HG03280 (cell line): ENCODE measurements around the gene MMP8.

Source experiments
- ATAC-seq: cut with Tn5 transposase; IDR thresholded peaks from one replicate; pipeline ENCODE4 v1.9.1; 2021; ENCODE audit warnings: mild to moderate bottlenecking, moderate library complexity; ENCODE audit not compliant: unreplicated experiment

Gene MMP8

GRCh38 chr11:102727890-102728289 lies 3.1 kb upstream of the MMP8 start:
- no peak for ATAC-seq

- ATAC-seq: no peak
Measured at GRCh38 chr11:102722821-102723220, 1.9 kb downstream of the MMP8 start.

GRCh38 chr11:102719620-102720277 lies 5.0 kb downstream of the MMP8 start:
- no peak for ATAC-seq

GRCh38 chr11:102717280-102717679 lies 7.5 kb downstream of the MMP8 start:
- ATAC-seq: no peak

GRCh38 chr11:102716527-102716926 lies 8.2 kb downstream of the MMP8 start:
- ATAC-seq: peak; percentile 53

GRCh38 chr11:102712137-102712536 lies 12.6 kb downstream of the MMP8 start:
- no peak for ATAC-seq

- no peak for ATAC-seq
Measured at GRCh38 chr11:102709201-102709945, 15.4 kb downstream of the MMP8 start.

GRCh38 chr11:102708654-102709053 lies 16.1 kb downstream of the MMP8 start:
- ATAC-seq: no peak

GRCh38 chr11:102705626-102706025 lies 19.1 kb downstream of the MMP8 start, which contains the start of gene MMP27:
TSS of gene MMP27 (minus strand) at chr11:102705769. CDS start at chr11:102705714, 55 bp downstream.
- no peak for ATAC-seq

- ATAC-seq: no peak
Measured at GRCh38 chr11:102704841-102705240, 19.9 kb downstream of the MMP8 start.

GRCh38 chr11:102703826-102704493 lies 20.8 kb downstream of the MMP8 start:
- no peak for ATAC-seq

GRCh38 chr11:102695201-102695600 lies 29.6 kb downstream of the MMP8 start:
- ATAC-seq: no peak

- ATAC-seq: no peak
Measured at GRCh38 chr11:102685754-102686153, 39.0 kb downstream of the MMP8 start.

- ATAC-seq: no peak
Measured at GRCh38 chr11:102685338-102685737, 39.4 kb downstream of the MMP8 start.

- ATAC-seq: no peak
Measured at GRCh38 chr11:102683277-102683676, 41.5 kb downstream of the MMP8 start.

- ATAC-seq: no peak
Measured at GRCh38 chr11:102680945-102681344, 43.8 kb downstream of the MMP8 start.

GRCh38 chr11:102678022-102678421 lies 46.7 kb downstream of the MMP8 start:
- ATAC-seq: no peak

- ATAC-seq: no peak
Measured at GRCh38 chr11:102676084-102676483, 48.7 kb downstream of the MMP8 start.

GRCh38 chr11:102669664-102670063 lies 55.1 kb downstream of the MMP8 start:
- peak; percentile 65 for ATAC-seq

GRCh38 chr11:102666331-102666957 lies 58.3 kb downstream of the MMP8 start:
- peak; percentile 49 for ATAC-seq

- ATAC-seq: no peak
Measured at GRCh38 chr11:102664001-102664752, 60.6 kb downstream of the MMP8 start.
